Measurements from ENCODE around the gene RNF5. TPM values are rescaled to one million over a fixed set of nuclear protein-coding genes. Genes with fewer than 3 reads are reported as not detected.

RNF5 gene
- 100 to 1,000 TPM; 106 to 232 (median 162) TPM for polyA plus RNA-seq
- long read RNA-seq, donor 1, transcript RNF5-203 (6 exons, 1,168 nt) = major isoform, 84 of 202 reads
- long read RNA-seq, donor 1, partial matches to known transcripts = 91 of 202 reads
- long read RNA-seq, donor 1, other reads (novel, unspliced or antisense) = 27 of 202 reads
- long read RNA-seq, donor 2, transcript RNF5-203 (6 exons, 1,168 nt) = major isoform, 22 of 40 reads
- long read RNA-seq, donor 2, partial matches to known transcripts = 18 of 40 reads
- long read RNA-seq, donor 2, other reads (novel, unspliced or antisense) = 0 of 40 reads
- long read RNA-seq, donor 3, transcript RNF5-203 (6 exons, 1,168 nt) = major isoform, 36 of 70 reads
- long read RNA-seq, donor 3, partial matches to known transcripts = 34 of 70 reads
- long read RNA-seq, donor 3, other reads (novel, unspliced or antisense) = 0 of 70 reads
- long read RNA-seq, donor 4, partial matches to known transcripts = 0 of 1 reads
- long read RNA-seq, donor 4, other reads (novel, unspliced or antisense) = 0 of 1 reads
- long read RNA-seq, donor 5, transcript RNF5-203 (6 exons, 1,168 nt) = major isoform, 8 of 25 reads
- long read RNA-seq, donor 5, partial matches to known transcripts = 12 of 25 reads
- long read RNA-seq, donor 5, other reads (novel, unspliced or antisense) = 5 of 25 reads
- long read RNA-seq, donor 6, transcript RNF5-203 (6 exons, 1,168 nt) = major isoform, 35 of 79 reads
- long read RNA-seq, donor 6, partial matches to known transcripts = 31 of 79 reads
- long read RNA-seq, donor 6, other reads (novel, unspliced or antisense) = 13 of 79 reads
- long read RNA-seq, donor 7, transcript RNF5-203 (6 exons, 1,168 nt) = major isoform, 82 of 178 reads
- long read RNA-seq, donor 7, partial matches to known transcripts = 78 of 178 reads
- long read RNA-seq, donor 7, other reads (novel, unspliced or antisense) = 18 of 178 reads
- long read RNA-seq, donor 8, transcript RNF5-203 (6 exons, 1,168 nt) = major isoform, 6 of 6 reads
- long read RNA-seq, donor 8, partial matches to known transcripts = 0 of 6 reads
- long read RNA-seq, donor 8, other reads (novel, unspliced or antisense) = 0 of 6 reads
- long read RNA-seq, donor 9, partial matches to known transcripts = 0 of 4 reads
- long read RNA-seq, donor 9, other reads (novel, unspliced or antisense) = 0 of 4 reads
- long read RNA-seq, donor 10, transcript RNF5-203 (6 exons, 1,168 nt) = major isoform, 39 of 81 reads
- long read RNA-seq, donor 10, partial matches to known transcripts = 37 of 81 reads
- long read RNA-seq, donor 10, other reads (novel, unspliced or antisense) = 5 of 81 reads

DNA sequence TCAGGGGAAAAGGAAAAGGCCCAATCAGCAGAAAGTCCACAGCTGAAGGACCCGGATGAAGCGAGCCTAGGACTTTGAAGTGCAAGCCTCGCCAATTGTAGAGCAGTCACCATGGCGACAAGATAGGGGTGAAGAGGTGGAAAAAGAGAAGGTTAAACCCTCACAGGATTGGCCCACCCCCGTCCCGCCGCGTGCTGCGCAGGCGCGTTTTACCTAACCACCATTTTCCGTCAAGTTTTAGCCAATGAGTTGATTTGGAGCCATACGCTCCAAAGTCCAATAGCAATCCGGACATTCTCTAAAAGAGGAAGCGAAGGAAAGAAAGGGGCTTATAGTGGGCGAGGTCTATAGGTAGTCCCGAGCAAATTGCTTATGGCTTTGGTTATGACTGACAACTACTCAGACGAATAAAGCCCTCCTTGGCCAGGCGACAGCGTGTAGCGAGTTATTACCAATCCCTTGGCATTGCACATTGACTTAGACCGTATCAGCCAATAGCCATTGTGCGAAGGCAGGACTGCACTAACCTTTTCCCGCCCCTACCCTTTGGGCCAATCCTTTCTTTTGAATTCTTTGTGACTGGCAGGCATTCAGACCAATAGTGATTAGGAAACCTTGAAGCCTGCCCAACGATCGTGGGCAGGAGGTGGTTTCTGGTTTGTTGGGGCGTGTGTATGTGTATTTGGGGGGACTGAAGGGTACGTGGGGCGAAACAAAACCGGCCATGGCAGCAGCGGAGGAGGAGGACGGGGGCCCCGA, at the start of gene RNF5:
RNF5 (plus strand) TSS at position 618 of the 759 bp plus-strand sequence; CDS start at position 725, 107 bp downstream.
- H3K36me3 ChIP-seq (ENCODE audit: control insufficient read depth in 3 of 3, insufficient read depth in 2 of 3, low read depth in 1 of 3, low read length in 3 of 3) = peaks cover 0 to 33% (median 6%) of the 10 kb centered on the region in 3 donors
- peak within 1 kb of the TSS; percentile 92 to 98 (median 95) for H3K27ac ChIP-seq (ENCODE audit: low read depth in 1 of 3, low read length in 2 of 3)
- H3K4me3 ChIP-seq (ENCODE audit: low read depth in 1 of 3, low read length in 3 of 3) = peak within 1 kb of the TSS; percentile 16 to 82 (median 79)
- peaks cover 0 to 30% (median 12%) of the 10 kb centered on the region in 3 donors for H3K4me1 ChIP-seq (ENCODE audit: control insufficient read depth in 3 of 3, insufficient read depth in 2 of 3, low read depth in 1 of 3, low read length in 2 of 3)
- WGBS, 3 donors = 0 to 1% (median 0%) methylated on average over 33 of the region's 33 CpGs
- DNase-seq (peak; percentile 100), FAIRE-seq (peak; percentile 77)
- H3K9me3 ChIP-seq (ENCODE audit: control insufficient read depth in 2 of 2, insufficient read depth in 1 of 2, low read depth in 1 of 2, low read length in 1 of 2) = no peaks in the 10 kb centered on the region
- H3K27me3 ChIP-seq (ENCODE audit: control insufficient read depth in 3 of 3, insufficient read depth in 3 of 3, low read length in 3 of 3) = no peaks in the 10 kb centered on the region

GRCh38 chr6:32128751-32129296, 49.4 kb upstream of the RNF5 start:
- H3K27ac ChIP-seq (ENCODE audit: low read depth in 1 of 3, low read length in 2 of 3) = peak overlapping the region in 1 of 3 donors; percentile 43
- WGBS, 3 donors = 86 to 87% (median 87%) methylated on average over 13 of the region's 13 CpGs
- peaks cover 7 to 26% (median 12%) of the 10 kb centered on the region in 3 donors for H3K4me1 ChIP-seq (ENCODE audit: control insufficient read depth in 3 of 3, insufficient read depth in 2 of 3, low read depth in 1 of 3, low read length in 2 of 3)
- FAIRE-seq (no peak), DNase-seq (no peak)
- H3K4me3 ChIP-seq (ENCODE audit: low read depth in 1 of 3, low read length in 3 of 3) = peak overlapping the region in 2 of 3 donors; percentile 43 to 76
- peaks cover 0 to 28% (median 4%) of the 10 kb centered on the region in 3 donors for H3K36me3 ChIP-seq (ENCODE audit: control insufficient read depth in 3 of 3, insufficient read depth in 2 of 3, low read depth in 1 of 3, low read length in 3 of 3)
- H3K9me3 ChIP-seq (ENCODE audit: control insufficient read depth in 2 of 2, insufficient read depth in 1 of 2, low read depth in 1 of 2, low read length in 1 of 2) = peaks cover 0 to 4% of the 10 kb centered on the region in 2 donors
- H3K27me3 ChIP-seq (ENCODE audit: control insufficient read depth in 3 of 3, insufficient read depth in 3 of 3, low read length in 3 of 3) = no peaks in the 10 kb centered on the region

DNA sequence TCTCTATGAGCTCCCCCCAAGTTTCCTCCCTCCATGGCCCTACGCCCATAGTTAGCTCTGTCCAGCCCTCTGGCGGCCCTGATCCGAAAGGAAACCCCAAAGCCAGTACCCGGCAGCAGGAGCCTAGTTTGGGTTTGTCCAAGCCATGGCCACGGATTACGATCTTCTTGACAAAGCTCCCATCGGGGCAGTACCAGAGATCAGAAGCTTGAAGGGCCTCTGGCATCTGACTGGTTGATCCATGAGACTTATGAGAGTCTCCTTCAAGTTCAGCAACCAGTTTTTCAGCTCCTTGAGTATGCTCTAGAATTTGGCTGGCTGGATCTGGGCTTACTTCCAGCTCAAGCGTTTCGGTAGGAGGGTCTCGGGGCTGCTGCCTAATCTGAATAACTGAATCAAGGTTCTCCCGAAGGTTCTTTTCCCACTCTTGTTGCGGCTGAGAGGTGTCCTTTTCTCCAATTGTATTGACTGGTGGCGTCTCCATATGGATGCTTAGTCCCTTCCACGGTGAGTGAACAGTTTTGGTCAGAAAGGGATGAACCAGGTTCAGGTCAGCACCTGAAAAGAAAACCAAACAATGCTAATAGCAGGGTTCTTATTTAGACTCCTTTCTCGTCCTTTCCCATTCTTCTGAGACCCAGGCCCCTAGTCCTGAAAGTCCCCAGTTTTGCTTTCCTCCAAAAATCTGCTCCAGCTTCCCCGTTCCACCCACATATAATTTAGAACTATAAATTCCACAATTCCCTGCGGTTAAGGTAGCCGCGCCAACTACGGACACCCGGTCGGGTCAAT, 48.7 kb upstream of the RNF5 start:
- Histone ChIP-seq H3K4me3 (ENCODE audit: low read depth in 1 of 3, low read length in 3 of 3) (peak overlapping the region; percentile 43 to 76 (median 65)), H3K36me3 (ENCODE audit: control insufficient read depth in 3 of 3, insufficient read depth in 2 of 3, low read depth in 1 of 3, low read length in 3 of 3) (peaks cover 0 to 22% (median 4%) of the 10 kb centered on the region in 3 donors), H3K27me3 (ENCODE audit: control insufficient read depth in 3 of 3, insufficient read depth in 3 of 3, low read length in 3 of 3) (no peaks in the 10 kb centered on the region), H3K27ac (ENCODE audit: low read depth in 1 of 3, low read length in 2 of 3) (peak overlapping the region in 2 of 3 donors; percentile 80 to 88), H3K4me1 (ENCODE audit: control insufficient read depth in 3 of 3, insufficient read depth in 2 of 3, low read depth in 1 of 3, low read length in 2 of 3) (peaks cover 7 to 26% (median 12%) of the 10 kb centered on the region in 3 donors), H3K9me3 (ENCODE audit: control insufficient read depth in 2 of 2, insufficient read depth in 1 of 2, low read depth in 1 of 2, low read length in 1 of 2) (peaks cover 0 to 4% of the 10 kb centered on the region in 2 donors)
- 20 to 34% (median 27%) methylated on average over 22 of the region's 22 CpGs for WGBS, 3 donors
- DNase-seq (no peak), FAIRE-seq (no peak)

- Histone ChIP-seq H3K4me1 (ENCODE audit: control insufficient read depth in 3 of 3, insufficient read depth in 2 of 3, low read depth in 1 of 3, low read length in 2 of 3) (peaks cover 7 to 23% (median 12%) of the 10 kb centered on the region in 3 donors), H3K27ac (ENCODE audit: low read depth in 1 of 3, low read length in 2 of 3) (no peak overlapping the region), H3K9me3 (ENCODE audit: control insufficient read depth in 2 of 2, insufficient read depth in 1 of 2, low read depth in 1 of 2, low read length in 1 of 2) (peaks cover 0 to 4% of the 10 kb centered on the region in 2 donors), H3K27me3 (ENCODE audit: control insufficient read depth in 3 of 3, insufficient read depth in 3 of 3, low read length in 3 of 3) (no peaks in the 10 kb centered on the region), H3K36me3 (ENCODE audit: control insufficient read depth in 3 of 3, insufficient read depth in 2 of 3, low read depth in 1 of 3, low read length in 3 of 3) (peaks cover 0 to 4% (median 0%) of the 10 kb centered on the region in 3 donors), H3K4me3 (ENCODE audit: low read depth in 1 of 3, low read length in 3 of 3) (no peak overlapping the region)
- FAIRE-seq (no peak), DNase-seq (no peak)
- 85 to 92% (median 87%) methylated on average over 14 of the region's 14 CpGs for WGBS, 3 donors
These were observed 46.7 kb upstream of the RNF5 start for GRCh38 chr6:32131439-32131948.

DNA sequence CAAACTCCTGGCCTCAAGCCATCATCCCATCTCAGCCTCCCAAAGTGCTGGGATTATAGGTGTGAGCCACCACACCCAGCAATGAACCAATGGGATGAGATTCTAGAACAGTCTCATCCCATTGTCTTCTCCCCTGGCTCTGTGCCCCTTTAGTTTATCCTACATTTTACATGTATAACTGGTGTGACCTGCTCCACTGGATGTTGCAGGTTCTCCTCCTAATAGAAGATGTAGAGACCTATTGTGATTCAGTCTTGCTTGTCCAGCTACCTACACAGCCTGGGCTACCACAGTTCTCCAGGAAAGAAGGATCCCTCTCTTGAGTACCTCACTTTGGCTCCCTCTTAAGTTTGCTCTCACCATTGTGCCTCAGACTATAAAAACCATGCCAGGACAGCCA, 46.1 kb upstream of the RNF5 start:
- peaks cover 7 to 17% (median 9%) of the 10 kb centered on the region in 3 donors for H3K4me1 ChIP-seq (ENCODE audit: control insufficient read depth in 3 of 3, insufficient read depth in 2 of 3, low read depth in 1 of 3, low read length in 2 of 3)
- no peak overlapping the region for H3K27ac ChIP-seq (ENCODE audit: low read depth in 1 of 3, low read length in 2 of 3)
- DNase-seq = no peak
- no peak for FAIRE-seq
- H3K27me3 ChIP-seq (ENCODE audit: control insufficient read depth in 3 of 3, insufficient read depth in 3 of 3, low read length in 3 of 3) = no peaks in the 10 kb centered on the region
- H3K4me3 ChIP-seq (ENCODE audit: low read depth in 1 of 3, low read length in 3 of 3) = no peak overlapping the region
- H3K9me3 ChIP-seq (ENCODE audit: control insufficient read depth in 2 of 2, insufficient read depth in 1 of 2, low read depth in 1 of 2, low read length in 1 of 2) = peaks cover 0 to 4% of the 10 kb centered on the region in 2 donors
- H3K36me3 ChIP-seq (ENCODE audit: control insufficient read depth in 3 of 3, insufficient read depth in 2 of 3, low read depth in 1 of 3, low read length in 3 of 3) = peaks cover 0 to 2% (median 0%) of the 10 kb centered on the region in 3 donors

- no peaks in the 10 kb centered on the region for H3K27me3 ChIP-seq (ENCODE audit: control insufficient read depth in 3 of 3, insufficient read depth in 3 of 3, low read length in 3 of 3)
- DNase-seq (no peak), FAIRE-seq (no peak)
- 82 to 83% (median 83%) methylated on average over 4 of the region's 4 CpGs for WGBS, 3 donors
- no peak overlapping the region for H3K27ac ChIP-seq (ENCODE audit: low read depth in 1 of 3, low read length in 2 of 3)
- peaks cover 0 to 4% of the 10 kb centered on the region in 2 donors for H3K9me3 ChIP-seq (ENCODE audit: control insufficient read depth in 2 of 2, insufficient read depth in 1 of 2, low read depth in 1 of 2, low read length in 1 of 2)
- peaks cover 7 to 8% (median 7%) of the 10 kb centered on the region in 3 donors for H3K4me1 ChIP-seq (ENCODE audit: control insufficient read depth in 3 of 3, insufficient read depth in 2 of 3, low read depth in 1 of 3, low read length in 2 of 3)
- no peaks in the 10 kb centered on the region for H3K36me3 ChIP-seq (ENCODE audit: control insufficient read depth in 3 of 3, insufficient read depth in 2 of 3, low read depth in 1 of 3, low read length in 3 of 3)
- no peak overlapping the region for H3K4me3 ChIP-seq (ENCODE audit: low read depth in 1 of 3, low read length in 3 of 3)
These were observed 44.4 kb upstream of the RNF5 start for GRCh38 chr6:32133786-32134185.

DNA sequence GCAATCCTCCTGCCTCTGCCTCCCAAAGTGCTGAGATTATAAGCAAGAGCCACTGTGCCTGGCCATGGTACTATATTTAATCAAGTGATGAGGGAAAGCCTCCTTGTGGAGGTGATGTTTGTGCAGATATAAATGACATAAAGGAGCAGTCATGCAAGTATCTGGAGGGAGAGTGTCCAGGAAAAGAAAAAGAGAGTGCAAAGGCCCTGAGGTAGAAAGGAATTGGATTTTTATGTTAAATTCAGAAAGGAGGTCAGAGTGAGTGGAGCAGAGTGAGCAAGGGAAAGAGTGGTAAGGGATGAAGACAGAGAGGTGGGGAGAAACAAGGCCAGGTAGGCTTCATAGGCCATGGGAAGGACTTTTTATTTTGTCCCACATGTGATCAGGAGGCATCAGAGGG, 40.8 kb upstream of the RNF5 start:
- H3K4me3 ChIP-seq (ENCODE audit: low read depth in 1 of 3, low read length in 3 of 3) = no peak overlapping the region
- no peaks in the 10 kb centered on the region for H3K36me3 ChIP-seq (ENCODE audit: control insufficient read depth in 3 of 3, insufficient read depth in 2 of 3, low read depth in 1 of 3, low read length in 3 of 3)
- FAIRE-seq (no peak), DNase-seq (no peak)
- no peak overlapping the region for H3K27ac ChIP-seq (ENCODE audit: low read depth in 1 of 3, low read length in 2 of 3)
- H3K27me3 ChIP-seq (ENCODE audit: control insufficient read depth in 3 of 3, insufficient read depth in 3 of 3, low read length in 3 of 3) = no peaks in the 10 kb centered on the region
- no peaks in the 10 kb centered on the region for H3K9me3 ChIP-seq (ENCODE audit: control insufficient read depth in 2 of 2, insufficient read depth in 1 of 2, low read depth in 1 of 2, low read length in 1 of 2)
- peaks cover 0 to 18% (median 0%) of the 10 kb centered on the region in 3 donors for H3K4me1 ChIP-seq (ENCODE audit: control insufficient read depth in 3 of 3, insufficient read depth in 2 of 3, low read depth in 1 of 3, low read length in 2 of 3)
